ENCODE measurements around the gene OGFRL1. TPM values are rescaled to one million over a fixed set of nuclear protein-coding genes. Genes with fewer than 3 reads are reported as not detected.

Gene OGFRL1
- total and polyA plus RNA-seq, 2 of the 13 experiments (the other 11 are each of a cell fraction or from before 2014, with no cell fraction given) = 0.26 to 0.80 TPM

DNA sequence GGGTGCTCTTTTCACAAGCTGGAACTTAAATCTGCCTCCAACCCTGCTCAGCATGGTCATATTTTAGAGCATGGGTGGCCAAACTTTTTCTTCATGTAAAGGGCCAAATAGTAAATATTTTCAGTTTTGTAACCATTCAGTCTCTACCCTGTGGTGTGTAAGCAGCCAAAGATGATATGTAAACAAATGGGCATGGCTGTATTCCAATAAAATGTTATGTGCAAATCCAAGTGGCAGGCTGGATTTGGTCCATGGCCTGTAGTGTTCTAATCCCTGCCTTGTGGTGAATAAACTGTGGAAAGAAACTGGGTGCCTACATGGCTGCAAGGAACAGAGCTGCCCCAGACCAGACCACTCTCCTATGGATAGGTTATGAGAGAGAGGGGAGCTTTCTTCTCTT, 32.7 kb downstream of the OGFRL1 start:
- no peak overlapping the region for H2AFZ ChIP-seq (ENCODE audit: low read length)
- intact Hi-C loops (cut with micrococcal nuclease; ENCODE audit: unreplicated experiment) = no loop called here
- BruUV-seq (replicated peaks) = no TSS peak
- H3K4me3 ChIP-seq (replicated peaks in 1 of 3; ENCODE audit: insufficient read depth in 1 of 3, low read depth in 2 of 3, low read length in 3 of 3) = no peak overlapping the region
- H3K27me3 ChIP-seq (ENCODE audit: control insufficient read depth in 1 of 2, insufficient read depth in 2 of 2, low read length in 2 of 2) = no peaks in the 10 kb centered on the region
- H3K36me3 ChIP-seq (replicated peaks in 1 of 2; ENCODE audit: control insufficient read depth in 1 of 2, insufficient read depth in 2 of 2, low read length in 2 of 2) = no peaks in the 10 kb centered on the region
- H3K9ac ChIP-seq (ENCODE audit: insufficient read depth, low read depth, low read length) = no peak overlapping the region
- H4K20me1 ChIP-seq (ENCODE audit: insufficient read depth, low read length) = no peaks in the 10 kb centered on the region
- no peak overlapping the region for H3K27ac ChIP-seq (ENCODE audit: extremely low read length, insufficient read depth, low read length)
- H3K9me3 ChIP-seq (ENCODE audit: low read length) = no peaks in the 10 kb centered on the region
- no peak for TF ChIP-seq ZNF496 (CRISPR knock-in tag; IDR thresholded peaks at IDR 0.05; ENCODE audit: insufficient replicate concordance)
- TF ChIP-seq ZNF468 (CRISPR knock-in tag; IDR thresholded peaks at IDR 0.05) = no peak
- no peak for TF ChIP-seq HCFC1 (IDR thresholded peaks at IDR 0.05; ENCODE audit: low read depth, low read length)
- TF ChIP-seq, protein P1, sequence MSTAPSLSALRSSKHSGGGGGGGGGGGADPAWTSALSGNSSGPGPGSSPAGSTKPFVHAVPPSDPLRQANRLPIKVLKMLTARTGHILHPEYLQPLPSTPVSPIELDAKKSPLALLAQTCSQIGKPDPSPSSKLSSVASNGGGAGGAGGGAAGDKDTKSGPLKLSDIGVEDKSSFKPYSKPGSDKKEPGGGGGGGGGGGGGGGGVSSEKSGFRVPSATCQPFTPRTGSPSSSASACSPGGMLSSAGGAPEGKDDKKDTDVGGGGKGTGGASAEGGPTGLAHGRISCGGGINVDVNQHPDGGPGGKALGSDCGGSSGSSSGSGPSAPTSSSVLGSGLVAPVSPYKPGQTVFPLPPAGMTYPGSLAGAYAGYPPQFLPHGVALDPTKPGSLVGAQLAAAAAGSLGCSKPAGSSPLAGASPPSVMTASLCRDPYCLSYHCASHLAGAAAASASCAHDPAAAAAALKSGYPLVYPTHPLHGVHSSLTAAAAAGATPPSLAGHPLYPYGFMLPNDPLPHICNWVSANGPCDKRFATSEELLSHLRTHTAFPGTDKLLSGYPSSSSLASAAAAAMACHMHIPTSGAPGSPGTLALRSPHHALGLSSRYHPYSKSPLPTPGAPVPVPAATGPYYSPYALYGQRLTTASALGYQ (CRISPR knock-in tag; IDR thresholded peaks at IDR 0.05) = no peak
- no peak for TF ChIP-seq ZNF101 (CRISPR knock-in tag; IDR thresholded peaks at IDR 0.05; ENCODE audit: borderline replicate concordance, low read depth)
- no peak for TF ChIP-seq YEATS2 (CRISPR knock-in tag; IDR thresholded peaks at IDR 0.05; ENCODE audit: borderline replicate concordance)
- TF ChIP-seq NR2F6 (IDR thresholded peaks at IDR 0.05) = no peak
- TF ChIP-seq NR2F6 (CRISPR knock-in tag; IDR thresholded peaks at IDR 0.05) = no peak
- TF ChIP-seq ZNF674 (CRISPR knock-in tag; IDR thresholded peaks at IDR 0.05; ENCODE audit: low read depth) = no peak
- no peak for TF ChIP-seq ZNF3 (CRISPR knock-in tag; IDR thresholded peaks at IDR 0.05)
- TF ChIP-seq ZNF678 (CRISPR knock-in tag; IDR thresholded peaks at IDR 0.05) = no peak
- TF ChIP-seq PHF20 (CRISPR knock-in tag; IDR thresholded peaks at IDR 0.05) = no peak
- no peak for TF ChIP-seq ZNF260 (CRISPR knock-in tag; IDR thresholded peaks at IDR 0.05; ENCODE audit: borderline replicate concordance, low read depth)
- TF ChIP-seq RFX3 (CRISPR knock-in tag; IDR thresholded peaks at IDR 0.05) = no peak
- TF ChIP-seq, protein P2, sequence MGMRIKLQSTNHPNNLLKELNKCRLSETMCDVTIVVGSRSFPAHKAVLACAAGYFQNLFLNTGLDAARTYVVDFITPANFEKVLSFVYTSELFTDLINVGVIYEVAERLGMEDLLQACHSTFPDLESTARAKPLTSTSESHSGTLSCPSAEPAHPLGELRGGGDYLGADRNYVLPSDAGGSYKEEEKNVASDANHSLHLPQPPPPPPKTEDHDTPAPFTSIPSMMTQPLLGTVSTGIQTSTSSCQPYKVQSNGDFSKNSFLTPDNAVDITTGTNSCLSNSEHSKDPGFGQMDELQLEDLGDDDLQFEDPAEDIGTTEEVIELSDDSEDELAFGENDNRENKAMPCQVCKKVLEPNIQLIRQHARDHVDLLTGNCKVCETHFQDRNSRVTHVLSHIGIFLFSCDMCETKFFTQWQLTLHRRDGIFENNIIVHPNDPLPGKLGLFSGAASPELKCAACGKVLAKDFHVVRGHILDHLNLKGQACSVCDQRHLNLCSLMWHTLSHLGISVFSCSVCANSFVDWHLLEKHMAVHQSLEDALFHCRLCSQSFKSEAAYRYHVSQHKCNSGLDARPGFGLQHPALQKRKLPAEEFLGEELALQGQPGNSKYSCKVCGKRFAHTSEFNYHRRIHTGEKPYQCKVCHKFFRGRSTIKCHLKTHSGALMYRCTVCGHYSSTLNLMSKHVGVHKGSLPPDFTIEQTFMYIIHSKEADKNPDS (CRISPR knock-in tag; IDR thresholded peaks at IDR 0.05) = no peak
- TF ChIP-seq KLF6 (CRISPR knock-in tag; IDR thresholded peaks at IDR 0.05) = no peak
- TF ChIP-seq JUN (CRISPR knock-in tag; IDR thresholded peaks at IDR 0.05) = no peak
- TF ChIP-seq, protein P3, sequence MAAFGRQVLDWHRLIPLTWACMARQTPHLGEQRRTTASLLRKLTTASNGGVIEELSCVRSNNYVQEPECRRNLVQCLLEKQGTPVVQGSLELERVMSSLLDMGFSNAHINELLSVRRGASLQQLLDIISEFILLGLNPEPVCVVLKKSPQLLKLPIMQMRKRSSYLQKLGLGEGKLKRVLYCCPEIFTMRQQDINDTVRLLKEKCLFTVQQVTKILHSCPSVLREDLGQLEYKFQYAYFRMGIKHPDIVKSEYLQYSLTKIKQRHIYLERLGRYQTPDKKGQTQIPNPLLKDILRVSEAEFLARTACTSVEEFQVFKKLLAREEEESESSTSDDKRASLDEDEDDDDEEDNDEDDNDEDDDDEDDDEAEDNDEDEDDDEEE (CRISPR knock-in tag; IDR thresholded peaks at IDR 0.05) = no peak
- no peak for TF ChIP-seq ELF3 (CRISPR knock-in tag; IDR thresholded peaks at IDR 0.05)
- H3K4me1 ChIP-seq (ENCODE audit: insufficient read depth, low read length) = no peaks in the 10 kb centered on the region
- H3K4me2 ChIP-seq (ENCODE audit: low read depth, low read length) = no peak overlapping the region
- ChIA-PET CTCF (ENCODE audit: low intra/inter-chr PET ratio, low total read pairs) (no interaction called here), POLR2A (no interaction called here)
- no peaks in the 10 kb centered on the region for H3K79me2 ChIP-seq (ENCODE audit: insufficient read depth, low read length)
- in situ Hi-C loops (cut with HindIII; ENCODE audit: extremely low pct_ligation_motif_present, low pct_unique_long_range_greater_than_20kb) = no loop called here
- no peak for FAIRE-seq
- no peak for ATAC-seq
- DNase-seq (ENCODE audit: low spot score) = no peak

All from HepG2 (cell line).